ENCODE data around the gene UBE2N. TPM values are rescaled to one million over a fixed set of nuclear protein-coding genes. Genes with fewer than 3 reads are reported as not detected.

The UBE2N gene
- total RNA-seq, 4 donors from 2014 or later: 26.5 to 46.8 (median 30.5) TPM

GRCh38 chr12:93427779-93428564 lies 13.8 kb downstream of the UBE2N start:
- peak in 1 of 2 donors; percentile 65 for ATAC-seq
- intact Hi-C loops (cut with DNase I; ENCODE audit: low total_unique reads): no loop called here
- no peaks in the 10 kb centered on the region for H3K27me3 ChIP-seq
- H3K4me1 ChIP-seq: peaks cover 75 to 91% of the 10 kb centered on the region in 2 donors
- DNase-seq: peak in 1 of 2 donors; percentile 42
- H3K4me3 ChIP-seq: no peak overlapping the region
- H3K27ac ChIP-seq: peak overlapping the region; percentile 42 to 69 (median 62)
- in situ Hi-C loops (cut with MboI; ENCODE audit: low sequenced_read_pairs in 4 of 4): no loop called here
- H3K9me3 ChIP-seq: no peaks in the 10 kb centered on the region
- no peaks in the 10 kb centered on the region for H3K36me3 ChIP-seq
- TF ChIP-seq CTCF (IDR thresholded peaks at IDR 0.05 in 4 of 5, conservative IDR thresholded peaks at IDR 0.05 in 1 of 5): no peak
- TF ChIP-seq POLR2A (IDR thresholded peaks at IDR 0.05): no peak

- in situ Hi-C loops (cut with MboI; ENCODE audit: low sequenced_read_pairs in 4 of 4) (no loop called here), intact Hi-C loops (cut with DNase I; ENCODE audit: low total_unique reads) (no loop called here)
- DNase-seq: no peak
- Histone ChIP-seq H3K27me3 (no peaks in the 10 kb centered on the region), H3K27ac (peak overlapping the region; percentile 42 to 69 (median 62)), H3K4me3 (no peak overlapping the region), H3K9me3 (no peaks in the 10 kb centered on the region), H3K4me1 (peaks cover 83 to 91% of the 10 kb centered on the region in 2 donors), H3K36me3 (no peaks in the 10 kb centered on the region)
- TF ChIP-seq POLR2A (IDR thresholded peaks at IDR 0.05): no peak
- TF ChIP-seq CTCF (IDR thresholded peaks at IDR 0.05 in 4 of 5, conservative IDR thresholded peaks at IDR 0.05 in 1 of 5): no peak
- ATAC-seq: no peak
Observed at GRCh38 chr12:93426412-93426805, 15.3 kb downstream of the UBE2N start.

- H3K27me3 ChIP-seq: no peaks in the 10 kb centered on the region
- H3K4me1 ChIP-seq: peaks cover 83 to 87% of the 10 kb centered on the region in 2 donors
- intact Hi-C loops (cut with DNase I; ENCODE audit: low total_unique reads): no loop called here
- in situ Hi-C loops (cut with MboI; ENCODE audit: low sequenced_read_pairs in 4 of 4): no loop called here
- H3K27ac ChIP-seq: peak overlapping the region; percentile 42 to 69 (median 62)
- TF ChIP-seq CTCF (IDR thresholded peaks at IDR 0.05 in 4 of 5, conservative IDR thresholded peaks at IDR 0.05 in 1 of 5): no peak
- no peak for TF ChIP-seq POLR2A (IDR thresholded peaks at IDR 0.05)
- no peak for DNase-seq
- ATAC-seq: no peak
- no peaks in the 10 kb centered on the region for H3K9me3 ChIP-seq
- no peaks in the 10 kb centered on the region for H3K36me3 ChIP-seq
- H3K4me3 ChIP-seq: no peak overlapping the region
Observed at GRCh38 chr12:93425736-93426411, 15.9 kb downstream of the UBE2N start.

DNA sequence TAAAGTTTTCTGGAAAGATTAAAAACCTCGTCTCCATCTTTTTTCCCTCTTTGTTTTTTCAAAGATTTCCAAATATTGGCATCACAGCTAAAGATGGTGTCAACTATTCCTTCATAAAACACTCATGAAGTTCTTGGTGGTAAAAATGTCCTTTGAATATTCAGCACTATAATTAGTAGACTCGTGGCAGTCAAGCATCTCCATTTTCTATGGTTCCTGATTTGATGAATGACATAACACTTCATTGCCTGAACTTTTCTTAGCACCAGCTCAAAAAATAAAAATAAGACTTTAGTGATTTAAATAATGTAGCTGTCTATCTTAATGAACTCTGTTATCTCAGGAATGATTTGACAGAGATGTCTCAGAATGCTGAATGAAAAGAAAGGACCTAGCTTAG lies 19.7 kb downstream of the UBE2N start:
- Histone ChIP-seq H3K4me1 (peaks cover 63 to 70% of the 10 kb centered on the region in 2 donors), H3K9me3 (no peaks in the 10 kb centered on the region), H3K27me3 (no peaks in the 10 kb centered on the region), H3K27ac (peak overlapping the region; percentile 58 to 71 (median 62)), H3K36me3 (no peaks in the 10 kb centered on the region), H3K4me3 (no peak overlapping the region)
- no peak for TF ChIP-seq POLR2A (IDR thresholded peaks at IDR 0.05)
- no peak for TF ChIP-seq CTCF (IDR thresholded peaks at IDR 0.05 in 4 of 5, conservative IDR thresholded peaks at IDR 0.05 in 1 of 5)
- in situ Hi-C loops (cut with MboI; ENCODE audit: low sequenced_read_pairs in 4 of 4) (no loop called here), intact Hi-C loops (cut with DNase I; ENCODE audit: low total_unique reads) (loop anchor here (5.0 kb wide), 1 partner anchor 495 kb away; the partner anchor contains the start of gene EEA1)
- ATAC-seq (peak in 1 of 2 donors; percentile 43), DNase-seq (no peak)

All from gastrocnemius medialis (tissue), 4 donors.